Iris pigment epithelial cell (primary cell): ENCODE results near the gene ZBTB16.

Experiments used
- DNase-seq: peaks from one replicate; pipeline ENCODE4 v3.0.0-alpha.2; 2011; ENCODE audit warnings: low read depth

ZBTB16 gene

DNA sequence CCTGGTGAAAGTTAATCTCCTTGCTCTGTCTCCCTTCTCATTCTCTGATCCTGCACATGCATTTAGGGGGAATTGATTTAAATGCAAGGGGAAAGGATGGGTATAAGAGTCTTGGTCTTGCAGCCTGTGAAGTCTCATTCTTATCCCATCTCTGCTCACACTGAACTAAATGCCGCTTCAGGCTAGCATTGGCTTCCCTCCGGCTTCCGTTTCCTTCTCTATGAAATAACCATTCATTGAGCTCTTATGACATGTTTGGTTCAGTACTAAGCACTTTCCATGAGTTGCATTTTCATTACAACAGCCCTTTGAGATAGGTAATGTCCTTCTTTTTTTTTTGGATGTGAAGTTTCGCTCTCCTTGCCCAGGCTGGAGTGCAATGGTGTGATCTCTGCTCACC, 5.6 kb downstream of the ZBTB16 start:
- DNase-seq, result no peak

DNA sequence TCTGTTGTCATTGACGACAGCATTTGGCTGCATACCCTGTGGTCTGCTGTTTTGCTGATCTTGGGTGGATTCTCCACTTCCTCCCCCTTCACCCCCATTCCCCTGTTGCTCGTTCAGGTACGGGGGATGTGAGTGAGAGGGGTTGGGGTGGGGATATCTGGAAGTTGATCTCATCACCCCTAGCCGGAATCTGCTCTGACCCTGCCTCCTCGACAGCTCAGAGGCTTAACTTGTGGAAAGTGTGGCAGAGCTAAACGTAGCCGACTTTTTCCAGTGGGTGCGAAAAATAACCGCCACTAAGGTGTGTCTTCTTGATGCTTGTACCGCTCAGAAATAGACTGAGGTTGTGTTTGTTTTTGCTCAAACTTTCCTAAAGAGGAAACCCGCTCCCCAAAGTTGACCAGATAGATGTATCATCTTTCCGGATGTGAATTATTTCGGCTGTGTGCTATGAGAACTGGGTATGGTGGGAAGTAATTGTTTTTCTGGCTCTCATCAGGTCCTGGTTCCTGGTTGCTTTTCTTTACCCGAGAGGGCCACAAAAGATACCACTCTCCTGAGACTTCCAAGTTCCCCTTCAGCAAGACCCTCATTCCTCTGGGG, 6.6 kb downstream of the ZBTB16 start:
- DNase-seq, result no peak

DNA sequence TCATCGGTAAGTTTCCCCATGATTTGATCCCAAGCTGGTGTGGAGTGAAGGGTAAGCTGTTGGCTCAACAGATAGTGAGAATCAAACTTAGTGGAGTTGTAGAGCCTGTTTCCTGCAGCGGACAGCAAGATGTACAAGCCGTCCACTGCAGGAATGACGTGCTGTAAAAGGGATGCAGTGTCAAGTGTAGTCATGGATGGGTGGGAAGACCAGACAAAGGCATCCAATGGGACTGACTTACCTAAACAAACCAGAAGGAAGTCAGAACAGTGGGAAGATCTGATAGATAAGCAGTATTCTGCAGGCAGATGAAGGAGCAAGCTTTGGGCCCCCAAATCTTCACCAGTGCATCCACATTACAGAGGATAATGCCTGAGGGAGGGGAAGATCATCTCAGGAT, 8.8 kb downstream of the ZBTB16 start:
- no peak for DNase-seq

DNA sequence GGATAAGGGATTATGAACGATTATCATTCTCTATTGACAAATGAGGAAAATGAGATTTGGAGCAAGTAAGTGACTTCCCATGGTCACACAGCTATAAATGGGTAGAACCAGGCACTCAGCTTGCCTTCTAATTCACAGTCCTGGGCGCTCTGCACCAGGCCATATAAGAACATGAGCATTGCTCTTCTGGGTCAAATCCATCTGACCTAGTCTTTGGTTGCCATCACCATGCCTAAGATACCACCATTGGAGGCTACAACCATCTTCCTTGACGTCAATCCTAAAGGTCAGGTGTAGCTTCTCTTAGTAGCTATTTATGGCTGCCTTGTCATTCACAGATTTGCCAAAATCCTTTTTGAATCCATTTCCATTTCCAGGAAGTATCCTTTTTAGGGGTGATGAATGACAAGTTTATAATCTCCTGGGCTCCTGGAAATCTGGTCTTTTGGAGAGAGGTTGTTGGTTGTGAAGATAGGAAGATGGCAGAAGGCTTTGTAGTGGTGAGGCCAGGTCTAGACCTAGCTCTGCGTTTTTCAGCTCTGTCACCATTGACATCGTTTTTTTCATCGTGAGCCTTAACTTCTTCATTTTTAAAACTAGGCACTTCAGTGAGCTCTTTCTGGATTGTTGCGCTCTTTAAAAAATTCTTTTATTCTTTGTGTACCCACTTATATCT, 11.1 kb downstream of the ZBTB16 start:
- DNase-seq, result no peak

DNA sequence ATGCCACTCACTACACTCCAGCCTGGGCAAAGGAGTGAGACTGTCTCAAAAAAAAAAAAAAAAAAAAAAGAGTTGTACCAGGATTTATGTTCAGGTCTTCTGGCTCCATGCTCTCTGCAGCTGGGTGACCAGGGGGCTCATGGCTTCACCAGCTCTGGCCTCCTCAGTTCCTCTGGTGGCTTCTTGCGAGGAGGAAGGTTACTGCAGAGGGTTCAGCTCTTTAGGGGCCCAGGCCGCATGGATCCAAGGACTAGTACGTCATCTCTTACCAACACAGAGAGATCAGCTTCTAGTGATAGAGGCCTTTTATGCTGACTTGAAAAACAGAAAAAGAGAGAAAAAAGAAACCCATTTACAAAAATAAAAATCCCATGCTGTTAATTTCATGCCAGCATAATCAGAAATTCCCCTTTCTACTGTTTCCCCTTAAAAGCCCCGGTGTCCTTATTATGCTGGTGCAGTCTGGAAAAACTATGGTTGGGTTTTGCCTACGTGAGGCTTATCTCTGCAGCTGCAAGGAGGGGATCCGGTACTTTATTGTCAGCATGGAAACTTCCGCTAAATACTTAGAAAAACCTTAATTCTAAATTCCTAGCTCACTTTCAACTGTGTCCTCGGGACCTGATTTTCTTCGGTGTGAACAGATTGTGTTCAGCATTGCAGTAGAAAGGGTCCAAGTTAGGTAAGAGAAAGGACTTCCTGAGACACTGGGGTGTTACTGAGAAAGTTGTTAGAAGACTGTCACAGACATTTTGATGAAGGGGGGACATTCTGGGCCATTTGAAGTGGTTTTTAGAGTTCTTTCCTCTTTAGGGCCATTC, 13.7 kb downstream of the ZBTB16 start:
- no peak for DNase-seq

DNA sequence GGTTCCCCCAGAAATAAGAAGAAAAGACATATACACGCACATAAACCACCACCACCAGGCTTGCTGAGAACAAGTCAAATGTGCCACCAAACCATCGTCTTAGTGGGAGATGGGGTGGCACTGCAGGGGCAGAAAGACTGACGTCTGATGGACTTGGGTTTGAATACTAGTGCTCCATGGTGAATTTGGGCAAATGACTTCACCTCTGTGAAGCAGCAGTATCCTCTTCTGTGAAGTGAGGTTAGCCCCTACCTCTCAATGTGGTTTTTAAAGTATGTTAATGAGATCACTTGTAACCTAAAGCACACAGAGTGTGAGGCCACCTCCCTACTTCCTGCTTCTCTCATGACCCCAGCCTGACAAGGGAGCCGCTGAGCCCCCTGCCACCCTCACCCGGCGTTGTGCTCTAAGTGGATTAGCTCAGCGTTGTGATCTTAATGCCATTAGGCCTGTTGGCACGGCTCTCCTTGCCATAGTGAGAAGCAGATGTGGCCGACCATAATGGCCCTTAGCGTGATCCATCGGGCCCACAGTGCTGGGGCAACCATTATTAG, 14.4 kb downstream of the ZBTB16 start:
- no peak for DNase-seq

DNA sequence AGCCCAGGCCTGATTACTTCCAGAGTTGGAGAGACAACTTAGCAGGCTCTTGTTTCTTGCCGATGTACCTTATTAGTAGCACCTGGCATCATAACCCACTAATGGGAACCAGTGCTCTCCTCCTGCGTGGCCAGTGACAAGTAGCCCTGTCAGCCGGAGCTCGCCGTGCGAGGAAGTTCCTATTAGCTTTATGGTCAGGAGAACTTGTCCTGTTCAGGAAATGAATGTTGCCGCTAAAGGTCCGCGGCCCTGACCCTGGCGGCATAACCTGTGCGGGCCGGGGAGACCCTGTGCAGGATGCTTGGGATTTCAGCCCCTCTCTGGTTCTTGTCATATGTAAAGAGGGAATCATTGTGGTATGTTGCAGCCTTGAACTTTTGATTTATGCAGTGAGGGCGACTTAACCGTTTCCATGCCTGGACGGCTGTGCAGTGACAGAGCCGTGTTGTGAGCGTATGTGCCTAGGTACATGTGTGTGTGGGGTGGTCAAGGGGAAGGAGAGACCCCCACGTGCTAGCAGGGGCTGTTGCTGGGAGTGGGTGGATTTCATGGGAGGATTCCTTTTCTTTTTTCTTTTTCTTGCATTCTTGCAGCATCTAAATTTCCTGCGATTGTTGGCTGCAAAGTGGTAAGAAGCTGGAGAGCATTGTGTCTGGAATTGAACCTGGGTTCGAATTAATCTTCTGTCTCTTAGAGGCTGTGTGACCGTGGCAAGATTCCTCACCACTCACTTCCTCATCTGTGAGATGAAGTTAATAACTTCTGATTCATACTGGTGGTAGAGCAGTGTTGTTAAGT, 15.2 kb downstream of the ZBTB16 start:
- DNase-seq, result no peak

DNA sequence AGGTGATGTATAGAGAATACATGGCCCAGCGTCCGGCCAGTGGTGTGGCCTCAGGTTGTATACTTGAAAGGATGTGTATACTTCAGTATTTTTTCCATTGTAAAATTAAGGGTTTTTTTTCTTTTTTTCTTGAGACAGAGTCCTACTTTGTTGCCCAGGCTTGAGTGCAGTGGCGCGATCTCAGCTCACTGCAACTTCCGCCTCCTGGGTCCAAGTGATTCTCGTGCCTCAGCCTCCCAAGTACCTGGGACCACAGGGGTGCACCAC, 15.8 kb downstream of the ZBTB16 start:
- no peak for DNase-seq

DNA sequence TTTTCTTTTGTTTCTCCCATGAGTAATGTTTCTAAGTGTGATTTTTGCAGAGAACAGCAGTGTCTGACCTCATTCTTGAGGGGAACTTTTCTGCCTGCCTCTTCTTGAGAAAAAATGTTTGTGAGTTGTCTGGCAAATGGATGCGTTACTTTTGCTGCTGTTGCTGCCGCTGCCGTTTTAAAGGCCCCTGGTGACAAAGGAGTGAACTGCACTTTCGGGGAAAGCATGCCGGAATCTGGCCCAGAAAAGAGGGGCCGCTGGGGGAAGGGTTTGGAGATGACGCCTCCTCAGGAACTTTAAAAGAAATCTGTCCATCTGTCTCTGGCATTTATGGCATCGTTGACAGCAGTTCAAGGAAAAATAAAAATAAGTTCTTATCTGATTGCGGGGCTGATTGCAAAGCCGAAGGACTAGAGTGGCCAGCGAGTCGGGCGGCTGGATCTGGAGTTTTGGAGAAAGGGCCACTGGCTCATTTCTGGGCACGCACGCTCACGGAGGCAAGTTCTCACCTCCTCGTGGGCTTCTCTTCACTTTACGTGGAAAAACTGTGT, 16.5 kb downstream of the ZBTB16 start:
- DNase-seq, result peak; percentile 90

DNA sequence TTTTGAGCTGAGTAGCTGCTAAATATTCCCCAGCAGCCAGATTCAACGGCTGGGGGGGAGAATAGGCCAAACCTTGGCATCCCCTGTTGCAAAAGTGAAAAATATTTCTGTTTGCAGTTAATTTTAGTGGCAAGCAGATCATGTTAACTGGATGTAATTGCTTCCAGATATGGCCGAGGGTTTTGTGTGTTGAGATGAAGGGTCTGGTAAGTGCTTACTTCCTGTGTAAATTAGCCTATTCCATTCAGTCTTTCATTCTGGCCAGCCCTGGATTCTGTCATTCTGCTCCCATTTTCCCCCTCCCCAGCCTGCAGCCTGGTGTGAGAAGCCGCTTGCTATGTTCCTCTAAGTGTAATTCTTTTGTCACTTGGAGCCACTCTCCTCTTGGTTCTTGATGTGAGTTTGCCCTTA, 17.4 kb downstream of the ZBTB16 start:
- DNase-seq, result no peak

DNA sequence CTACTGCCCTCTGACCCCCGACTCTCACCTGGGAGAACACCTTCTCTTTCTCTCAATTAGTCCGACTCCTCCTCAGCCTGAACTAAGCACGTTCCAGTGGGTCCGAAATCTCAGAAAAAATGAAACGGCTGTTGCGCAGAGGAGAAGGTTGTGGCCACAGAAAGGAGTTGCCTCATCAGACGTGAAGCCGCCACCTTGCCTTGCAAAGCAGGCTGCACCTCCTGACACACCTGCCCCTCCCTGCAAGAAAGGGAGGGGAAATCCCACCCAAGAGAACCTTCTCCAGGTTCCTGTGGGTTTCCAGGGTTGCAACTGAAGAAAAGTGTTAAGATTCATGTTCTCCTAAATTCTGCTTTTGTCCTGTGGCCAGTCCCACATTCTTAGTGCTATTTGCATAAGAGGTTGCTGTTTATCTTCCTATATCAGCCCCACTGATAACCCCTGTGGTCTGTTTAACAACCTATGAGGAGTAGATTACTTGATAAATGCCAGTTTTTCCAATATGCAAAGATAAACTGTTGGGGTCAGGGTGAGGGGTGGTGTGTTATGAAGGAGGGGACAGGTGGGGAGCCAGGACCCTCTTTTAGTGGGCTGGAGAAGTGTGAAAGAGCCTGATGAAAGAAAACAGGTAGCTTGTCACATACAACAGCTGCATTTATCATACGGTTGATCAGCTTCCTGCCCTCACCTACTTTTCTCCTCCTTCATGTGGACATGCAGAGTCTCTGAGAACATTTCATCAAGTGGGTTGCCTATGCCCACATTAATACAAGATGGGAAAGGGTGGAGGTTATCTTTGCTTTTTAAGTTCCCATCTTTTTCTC, 18.2 kb downstream of the ZBTB16 start:
- DNase-seq, result no peak

DNA sequence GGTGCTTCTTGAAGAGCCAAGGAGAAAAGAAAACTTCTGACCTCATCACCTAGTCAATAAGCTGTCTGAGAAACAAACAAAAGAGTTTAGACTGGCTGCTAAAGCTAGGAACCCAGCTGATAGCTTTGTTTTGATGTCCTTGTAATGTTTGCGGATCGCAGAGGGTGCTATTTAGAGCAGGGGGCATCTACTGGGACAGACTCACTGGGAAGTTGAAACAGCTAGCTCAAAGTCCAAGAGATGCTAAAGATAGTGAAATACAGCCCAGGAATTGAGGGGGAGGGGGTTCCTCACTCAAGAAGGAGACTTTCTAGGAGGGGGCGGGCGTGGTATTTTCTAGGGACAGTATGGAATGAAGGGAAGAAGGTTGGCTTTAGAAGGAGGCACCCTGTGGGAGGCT, 18.9 kb downstream of the ZBTB16 start:
- no peak for DNase-seq

DNA sequence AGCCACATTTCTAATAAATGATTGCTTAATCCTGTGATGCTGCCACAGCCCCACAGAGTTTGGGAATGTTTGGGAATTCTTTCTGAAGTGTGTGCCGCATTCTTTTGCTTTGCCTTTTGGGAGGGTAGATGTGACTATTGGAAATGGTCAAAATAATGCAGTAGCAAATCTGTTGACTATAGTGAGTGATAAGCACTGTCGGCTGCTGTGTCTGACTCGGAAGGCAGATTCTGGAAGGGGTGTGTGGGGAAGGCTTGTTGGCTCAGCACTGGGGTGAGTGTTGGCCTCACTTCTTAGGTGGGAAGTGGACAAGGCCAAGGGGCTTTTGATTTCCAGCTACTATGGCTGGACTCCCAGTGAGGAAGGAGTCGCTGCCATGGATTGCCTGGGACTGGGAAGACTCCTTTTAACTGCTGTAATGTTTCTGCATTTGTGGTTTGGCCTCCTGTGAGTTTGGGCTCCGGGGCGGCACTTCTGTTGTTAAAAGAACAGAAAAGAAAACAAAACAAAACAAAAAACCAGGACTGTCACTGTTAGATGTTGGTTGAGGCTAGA, 20.1 kb downstream of the ZBTB16 start:
- peak; percentile 41 for DNase-seq

DNA sequence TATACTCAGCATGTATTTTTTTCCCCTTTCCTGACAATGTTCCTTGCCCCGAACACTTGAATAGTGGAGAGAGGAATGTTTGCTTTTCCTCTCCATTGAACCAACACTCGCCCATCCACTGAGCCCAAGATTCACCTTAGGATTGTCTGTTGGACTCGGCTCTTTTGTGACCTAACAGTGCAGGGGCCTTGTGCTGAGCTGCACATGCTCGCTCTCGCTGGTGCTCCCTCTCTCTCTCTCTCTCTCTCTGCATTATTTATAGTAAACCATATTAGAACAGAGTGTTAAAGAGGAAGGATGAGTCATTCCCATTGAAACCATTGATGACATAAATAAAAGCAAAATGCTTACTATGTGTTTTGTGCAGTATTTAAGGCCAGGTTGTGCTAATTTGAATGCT, 20.7 kb downstream of the ZBTB16 start:
- peak; percentile 81 for DNase-seq

DNA sequence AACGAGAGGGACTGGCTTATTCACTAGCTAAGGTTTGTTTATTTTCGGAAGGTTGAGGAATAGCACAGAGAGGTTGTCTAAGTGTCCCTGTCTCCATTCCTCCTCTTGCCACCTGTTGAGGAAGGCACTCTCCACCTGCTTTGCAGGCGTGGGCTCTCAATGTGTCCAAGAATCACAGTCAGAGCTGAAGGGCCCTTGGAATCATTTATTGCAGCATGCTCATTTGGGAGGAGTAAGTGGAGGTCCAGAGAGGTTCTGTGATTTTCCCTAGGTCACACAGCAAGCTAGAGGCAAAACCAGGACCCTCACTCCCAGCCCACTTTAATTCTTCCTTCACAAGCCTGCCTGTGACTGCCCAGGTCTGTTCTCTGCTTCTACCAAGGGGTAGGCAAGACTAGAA, 21.3 kb downstream of the ZBTB16 start:
- no peak for DNase-seq

DNA sequence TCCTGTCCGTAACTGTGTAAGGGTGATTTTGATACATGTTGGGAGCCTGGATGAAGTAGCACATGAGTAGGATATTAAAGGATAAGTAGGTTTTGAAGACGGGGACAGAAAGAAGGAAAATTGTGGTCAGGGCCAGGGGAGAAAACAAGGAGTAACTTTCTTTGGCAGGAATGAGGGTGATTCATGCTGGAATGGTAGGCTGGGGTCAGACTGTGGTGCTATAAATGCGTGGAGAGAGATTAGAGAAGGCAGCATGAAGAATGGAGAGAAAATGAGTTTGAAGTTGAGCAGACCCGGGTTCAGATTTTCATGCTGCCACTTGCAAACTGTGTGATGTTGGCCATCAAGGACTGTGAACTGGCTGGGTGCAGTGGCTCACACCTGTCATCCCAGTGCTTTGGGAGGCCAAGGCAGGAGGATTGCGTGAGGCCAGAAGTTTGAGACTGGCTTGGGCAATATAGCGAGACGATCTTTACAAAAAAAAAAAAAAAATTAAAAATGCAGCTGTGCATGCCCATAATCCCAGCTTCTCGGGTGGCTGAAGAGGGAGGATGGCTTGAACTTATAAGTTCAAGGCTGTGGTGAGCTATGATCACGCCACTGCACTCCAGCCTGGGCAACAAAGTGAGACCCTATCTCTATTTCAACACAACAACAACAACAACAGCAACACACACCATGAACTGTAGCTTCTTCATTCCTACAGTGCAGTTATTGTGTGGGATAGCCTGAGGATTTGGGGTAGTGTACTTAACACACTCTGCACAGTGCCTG, 22.3 kb downstream of the ZBTB16 start:
- peak; percentile 81 for DNase-seq

DNA sequence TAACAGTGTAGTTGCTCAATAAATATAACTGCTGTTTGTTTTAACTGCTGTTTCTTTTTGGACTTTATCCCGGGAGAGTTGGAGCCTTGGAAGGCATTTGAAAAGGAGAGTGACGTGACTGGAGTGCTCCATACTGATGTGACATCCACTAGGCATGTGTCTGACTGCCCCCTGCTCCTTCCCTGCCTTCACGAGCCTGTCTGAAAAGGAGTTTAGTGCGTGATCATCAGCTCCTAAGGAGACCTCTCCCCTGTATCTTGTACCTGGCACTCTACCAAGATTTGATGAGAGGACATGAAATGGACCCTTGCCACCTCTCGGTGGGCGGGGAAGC, 22.9 kb downstream of the ZBTB16 start:
- peak; percentile 65 for DNase-seq

DNA sequence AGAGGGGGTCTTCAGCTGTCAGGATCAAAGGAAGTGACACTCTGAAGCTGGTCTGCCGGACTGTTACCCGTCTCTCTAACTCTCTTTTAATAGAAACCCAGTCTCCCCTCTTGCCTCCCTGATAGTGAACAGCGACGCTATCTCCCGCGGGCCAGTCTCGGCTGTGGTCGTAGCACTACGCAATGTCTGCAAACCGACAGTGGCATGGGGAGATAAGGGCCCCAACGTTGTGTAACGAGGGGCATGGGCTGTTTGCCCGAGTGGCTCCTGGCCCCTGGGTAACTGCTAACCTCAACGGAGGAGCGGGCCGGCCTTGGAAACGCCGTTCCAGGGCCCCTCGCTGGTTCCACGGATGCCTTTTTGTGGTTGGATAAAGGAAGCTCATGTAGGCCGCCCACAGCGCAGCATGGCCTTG, 23.3 kb downstream of the ZBTB16 start:
- DNase-seq, result no peak

DNA sequence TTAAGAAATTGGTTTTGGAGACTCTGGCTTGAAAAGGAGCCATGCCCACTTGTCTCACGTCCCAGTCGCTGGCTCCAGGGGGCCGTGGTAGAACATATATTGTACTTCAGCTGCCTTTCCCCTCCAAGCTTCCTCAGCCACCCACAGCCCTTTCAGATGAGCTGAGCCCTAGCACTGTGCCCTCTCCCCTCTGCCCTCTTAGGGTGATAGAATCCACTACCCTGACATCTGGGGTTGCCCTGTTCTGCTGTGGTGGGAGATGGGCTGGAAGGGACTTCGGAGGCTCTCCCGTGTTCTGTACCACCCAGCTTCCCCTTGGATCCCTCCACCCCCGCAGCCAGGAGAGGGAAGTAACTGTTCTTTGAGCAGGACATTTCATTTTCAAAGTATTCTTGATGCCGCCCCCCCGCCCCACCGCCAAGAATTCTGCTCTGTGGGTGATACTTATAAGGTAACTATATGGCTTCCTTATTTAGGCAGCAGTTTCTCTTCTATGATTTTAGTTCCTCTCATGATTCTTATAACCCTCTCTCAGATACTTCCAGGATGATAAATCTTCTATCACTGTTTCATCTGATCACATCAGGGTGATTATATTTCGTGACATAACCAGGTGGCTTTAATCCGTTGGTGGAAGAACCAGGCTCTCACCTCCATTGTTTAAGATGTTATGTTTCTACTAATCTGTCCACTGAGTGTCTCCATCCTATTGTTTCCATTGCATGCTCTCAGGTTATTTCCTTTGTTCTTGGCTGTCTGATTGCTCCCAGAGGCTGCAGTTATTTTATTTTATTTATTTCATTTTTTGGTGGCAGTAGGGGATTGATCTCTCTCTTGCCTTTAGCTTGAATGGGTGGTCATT, 24.1 kb downstream of the ZBTB16 start:
- DNase-seq, result no peak
